ENCODE measurements around the gene ENOX2.

ENOX2 gene

GRCh38 chrX:130626521-130626920 is 276.5 kb downstream of the ENOX2 start:
- DNase-seq (ENCODE audit: low spot score): no peak

DNA sequence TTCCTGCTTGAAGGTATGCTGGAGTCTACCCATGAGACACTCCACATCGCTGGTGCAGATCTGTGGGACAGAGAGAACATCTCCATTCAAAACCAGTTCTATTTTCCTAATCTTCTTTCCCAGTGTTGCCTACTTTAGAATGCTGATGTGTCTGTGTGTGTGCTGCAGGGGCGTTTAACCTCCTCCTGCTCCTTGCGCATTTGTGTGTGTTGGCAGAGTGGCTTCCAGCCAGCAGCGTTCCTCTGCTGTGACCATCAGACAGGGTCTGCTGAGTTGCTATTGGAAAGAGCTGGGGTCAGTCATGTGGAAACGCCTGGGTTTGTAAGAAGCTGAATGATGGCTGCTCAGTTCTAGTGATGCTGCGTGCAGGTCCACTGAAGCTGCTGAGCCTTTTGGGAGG is 277.6 kb downstream of the ENOX2 start:
- no peak for DNase-seq (ENCODE audit: low spot score)

- no peak for DNase-seq (ENCODE audit: low spot score)
Measured at GRCh38 chrX:130623518-130623917, 279.5 kb downstream of the ENOX2 start.

- DNase-seq (ENCODE audit: low spot score): no peak
Measured at GRCh38 chrX:130615941-130616340, 287.1 kb downstream of the ENOX2 start.

DNA sequence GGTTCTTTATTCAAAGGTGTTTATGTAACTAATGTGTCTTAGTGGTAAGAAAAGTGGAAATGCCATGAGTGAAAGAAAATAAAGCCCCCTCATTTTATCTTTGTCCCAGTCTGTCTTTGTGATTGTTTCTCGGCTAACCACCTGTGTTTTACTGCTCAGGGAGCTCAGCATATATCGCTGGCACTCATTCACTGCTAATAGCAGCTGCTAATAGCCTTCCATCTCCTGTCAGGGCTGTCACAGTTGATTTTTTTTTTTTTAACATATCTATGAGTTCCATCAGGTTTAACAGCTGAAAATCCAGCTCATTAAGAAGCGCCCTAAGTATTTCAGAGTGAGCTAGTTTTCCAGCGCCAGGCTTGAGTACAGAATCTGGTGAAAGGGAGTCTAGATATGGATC is 295.6 kb downstream of the ENOX2 start:
- DNase-seq (ENCODE audit: low spot score): no peak

DNA sequence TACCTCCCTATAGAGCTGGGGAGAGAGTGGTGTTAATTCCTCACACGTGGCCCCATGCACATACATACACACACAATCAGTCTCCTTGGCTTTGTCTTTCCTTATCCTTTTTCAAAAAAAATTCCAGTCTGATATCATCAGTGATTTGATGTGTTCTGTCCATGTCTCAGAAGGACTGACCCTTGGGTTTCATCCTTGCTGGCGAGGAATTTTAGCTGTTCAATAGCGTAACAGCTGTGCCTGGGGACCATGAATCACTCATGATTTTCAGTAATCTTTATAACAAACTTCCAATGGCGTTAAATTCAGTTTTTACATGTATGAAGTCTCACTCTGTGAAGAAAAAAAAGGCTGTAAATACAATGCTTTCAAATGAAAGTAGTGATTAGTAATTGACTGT is 296.6 kb downstream of the ENOX2 start:
- no peak for DNase-seq (ENCODE audit: low spot score)

DNA sequence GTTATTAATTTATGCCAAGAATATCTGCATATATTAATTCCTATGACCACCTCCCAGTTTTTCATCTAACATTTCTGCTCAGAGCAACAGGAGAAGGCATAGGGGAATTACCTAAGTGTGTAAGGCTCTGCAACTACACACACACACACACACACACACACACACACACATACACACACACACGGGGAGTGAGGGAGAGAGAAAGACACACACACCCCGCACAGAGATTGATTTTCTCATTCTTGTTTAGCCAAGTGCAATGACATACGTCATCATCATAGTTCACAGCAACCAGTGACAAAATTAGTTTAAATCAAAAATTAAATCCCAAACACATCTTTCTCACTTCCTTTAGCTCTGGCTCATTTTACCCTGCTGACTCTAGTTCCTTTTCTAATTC is 298.1 kb downstream of the ENOX2 start:
- no peak for DNase-seq (ENCODE audit: low spot score)

- no peak for DNase-seq (ENCODE audit: low spot score)
Measured at GRCh38 chrX:130594453-130594916, 308.5 kb downstream of the ENOX2 start.

DNA sequence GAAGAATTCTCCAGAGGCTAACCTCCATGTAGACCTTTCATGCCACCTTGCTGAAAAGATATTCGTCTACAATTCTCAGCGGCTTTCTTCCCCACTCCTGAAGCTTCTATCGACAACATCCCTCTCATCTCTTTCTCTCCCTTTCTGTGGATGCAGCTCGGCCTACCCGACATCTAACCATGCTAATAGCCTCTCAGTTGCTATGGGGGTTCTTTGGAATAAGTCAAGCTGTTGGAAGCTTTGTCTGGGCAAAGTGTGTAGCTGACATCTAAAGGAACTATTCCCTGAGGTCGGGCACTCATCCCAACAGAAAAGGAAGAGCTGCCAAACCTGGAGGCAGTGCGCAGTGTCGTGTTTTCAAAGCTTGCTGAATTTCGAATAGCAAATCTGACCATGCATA is 309.1 kb downstream of the ENOX2 start:
- no peak for DNase-seq (ENCODE audit: low spot score)

GRCh38 chrX:130592204-130592603 is 310.8 kb downstream of the ENOX2 start:
- DNase-seq (ENCODE audit: low spot score): no peak

DNA sequence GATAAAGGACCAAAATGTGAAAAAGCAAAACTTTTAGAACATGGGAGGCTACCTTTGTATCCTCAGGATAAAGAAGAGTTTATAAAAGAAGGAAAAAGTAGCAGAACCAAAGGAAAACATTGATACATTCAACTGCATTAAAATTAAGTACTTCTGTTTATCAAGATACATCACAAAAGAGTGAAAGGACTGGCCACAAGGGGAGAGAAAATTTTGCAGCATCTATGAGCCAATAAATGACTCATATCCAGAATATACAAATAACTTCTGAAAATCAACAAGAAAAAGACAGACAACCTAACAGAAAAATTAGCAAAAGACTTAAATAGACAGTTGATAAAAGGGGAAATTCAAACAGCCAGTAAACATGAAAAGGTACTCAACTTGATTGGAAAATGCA is 324.1 kb downstream of the ENOX2 start:
- DNase-seq (ENCODE audit: low spot score): no peak

- no peak for DNase-seq (ENCODE audit: low spot score)
Measured at GRCh38 chrX:130577431-130577830, 325.6 kb downstream of the ENOX2 start.

- peak; percentile 55 for DNase-seq (ENCODE audit: low spot score)
Measured at GRCh38 chrX:130575831-130576389, 327.1 kb downstream of the ENOX2 start.

Measured in AG08396 (cell line).